NK-92 treated with Interleukin-12 subunit alpha and Interleukin-12 subunit beta, amount 100 ng/mL, for 24 hours (cell line): ENCODE measurements around the gene FAM117A.

Source experiments
- DNase-seq: peaks from one replicate; lab custom pipeline; 2025; lab: John Stamatoyannopoulos, UW

The FAM117A gene, protein sequence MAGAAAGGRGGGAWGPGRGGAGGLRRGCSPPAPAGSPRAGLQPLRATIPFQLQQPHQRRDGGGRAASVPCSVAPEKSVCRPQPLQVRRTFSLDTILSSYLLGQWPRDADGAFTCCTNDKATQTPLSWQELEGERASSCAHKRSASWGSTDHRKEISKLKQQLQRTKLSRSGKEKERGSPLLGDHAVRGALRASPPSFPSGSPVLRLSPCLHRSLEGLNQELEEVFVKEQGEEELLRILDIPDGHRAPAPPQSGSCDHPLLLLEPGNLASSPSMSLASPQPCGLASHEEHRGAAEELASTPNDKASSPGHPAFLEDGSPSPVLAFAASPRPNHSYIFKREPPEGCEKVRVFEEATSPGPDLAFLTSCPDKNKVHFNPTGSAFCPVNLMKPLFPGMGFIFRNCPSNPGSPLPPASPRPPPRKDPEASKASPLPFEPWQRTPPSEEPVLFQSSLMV

DNA sequence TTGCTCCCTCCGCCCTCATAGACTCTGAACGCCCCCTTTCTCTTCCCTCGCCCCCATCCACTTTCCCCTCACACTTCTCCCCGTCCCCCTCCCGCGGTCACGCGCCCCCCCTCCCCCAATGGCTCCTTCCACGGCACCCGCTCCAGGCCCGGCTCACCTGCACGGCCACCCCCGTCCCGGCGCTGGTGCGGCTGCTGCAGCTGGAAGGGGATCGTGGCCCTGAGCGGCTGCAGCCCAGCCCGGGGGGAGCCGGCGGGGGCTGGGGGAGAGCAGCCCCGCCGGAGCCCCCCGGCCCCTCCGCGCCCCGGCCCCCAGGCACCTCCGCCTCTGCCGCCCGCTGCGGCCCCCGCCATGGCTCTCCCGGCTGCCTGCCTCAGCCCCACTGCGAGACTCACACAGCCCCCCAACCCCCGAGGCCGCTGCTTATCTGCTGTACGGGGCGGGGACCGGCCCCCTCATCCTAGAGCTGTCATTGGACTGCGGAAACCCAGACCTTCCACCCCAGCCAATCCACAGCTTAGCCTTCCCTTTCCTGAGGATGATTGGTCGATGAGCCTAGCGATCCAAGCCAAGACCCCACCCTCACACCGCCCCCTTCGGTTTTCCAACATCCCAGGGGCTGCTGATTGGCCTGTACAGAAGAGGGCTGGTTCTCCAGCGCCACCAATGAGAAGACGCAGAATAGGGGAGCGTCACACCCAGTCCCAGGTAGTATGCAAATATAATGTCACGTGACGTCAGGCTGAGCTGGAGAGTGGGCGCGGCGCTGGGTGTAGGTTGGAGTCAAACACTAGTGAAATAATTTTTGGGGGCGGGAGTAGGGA, at the start of gene FAM117A:
Gene FAM117A, minus strand, starts transcription at position 397 of the 824 bp plus-strand sequence. Its CDS starts 44 bp downstream, at position 353.
- DNase-seq = peak; percentile 89

DNA sequence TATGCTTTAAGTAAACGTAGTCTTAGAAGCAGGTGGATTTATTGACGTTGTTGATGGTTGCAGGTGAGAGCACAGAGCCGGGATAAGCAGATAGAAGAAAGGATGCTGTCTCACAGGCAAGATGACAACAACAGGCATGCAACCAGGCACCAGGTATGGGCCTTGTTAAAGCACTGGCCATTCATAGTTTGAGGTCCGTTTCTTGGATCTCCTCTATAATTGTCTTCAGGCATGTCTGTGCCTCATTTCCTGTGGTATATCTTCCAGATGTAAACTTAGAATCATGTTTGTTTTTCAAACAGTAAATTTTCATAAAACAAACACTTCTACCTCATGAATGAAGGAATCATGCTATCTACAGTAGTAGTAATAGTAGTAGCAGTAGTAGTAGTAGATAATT, 45.1 kb upstream of the FAM117A start:
- DNase-seq = no peak

DNA sequence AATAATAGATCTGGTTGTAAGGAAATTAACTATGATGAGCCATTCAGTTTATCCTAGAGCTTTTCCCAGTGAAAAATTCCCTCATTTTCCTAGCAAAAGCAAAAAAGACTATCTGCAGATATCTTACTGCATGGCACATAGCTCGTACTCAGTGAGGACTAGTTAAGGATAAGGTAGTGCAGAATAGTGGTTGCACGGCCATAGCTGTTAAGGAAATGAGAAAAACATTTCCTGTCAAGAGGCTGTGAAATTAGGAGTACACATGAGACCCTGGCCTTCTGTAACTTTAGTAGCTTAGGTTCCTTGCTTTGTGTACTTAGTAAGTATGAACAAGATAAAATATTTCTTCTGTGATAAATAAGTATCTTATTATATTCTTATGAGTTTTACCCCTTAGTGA, 34.8 kb upstream of the FAM117A start:
- DNase-seq = no peak

DNA sequence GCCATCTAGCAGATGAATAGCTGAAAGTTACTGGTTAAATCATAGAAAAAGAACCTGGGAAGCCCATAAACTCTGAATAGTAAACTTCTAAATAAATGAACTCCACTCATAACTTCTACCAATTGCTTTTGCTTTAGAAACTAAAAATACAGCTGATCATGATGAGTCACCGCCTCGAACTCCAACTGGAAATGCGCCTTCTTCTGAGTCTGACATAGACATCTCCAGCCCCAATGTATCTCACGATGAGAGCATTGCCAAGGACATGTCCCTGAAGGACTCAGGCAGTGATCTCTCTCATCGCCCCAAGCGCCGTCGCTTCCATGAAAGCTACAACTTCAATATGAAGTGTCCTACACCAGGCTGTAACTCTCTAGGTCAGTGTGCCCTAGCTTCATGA, 34.3 kb upstream of the FAM117A start:
- no peak for DNase-seq

DNA sequence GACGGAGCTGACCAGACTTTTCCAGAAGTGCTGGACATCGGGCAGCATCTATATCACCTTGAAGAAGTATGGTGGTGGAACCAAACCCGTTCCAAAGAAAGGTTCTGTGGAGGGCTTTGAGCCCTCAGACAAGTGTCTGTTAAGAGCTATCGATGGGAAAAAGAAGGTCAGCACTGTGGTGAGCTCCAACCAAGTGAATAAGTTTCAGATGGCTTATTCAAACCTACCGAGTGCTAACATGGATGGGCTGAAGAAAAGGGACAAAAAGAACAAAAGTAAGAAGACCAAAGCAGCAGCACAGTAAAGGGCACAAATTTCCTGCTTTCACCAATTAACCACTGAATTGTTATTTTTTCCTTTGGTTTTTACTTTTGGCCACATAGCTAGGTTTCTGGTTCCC, 31.4 kb upstream of the FAM117A start:
- no peak for DNase-seq

DNA sequence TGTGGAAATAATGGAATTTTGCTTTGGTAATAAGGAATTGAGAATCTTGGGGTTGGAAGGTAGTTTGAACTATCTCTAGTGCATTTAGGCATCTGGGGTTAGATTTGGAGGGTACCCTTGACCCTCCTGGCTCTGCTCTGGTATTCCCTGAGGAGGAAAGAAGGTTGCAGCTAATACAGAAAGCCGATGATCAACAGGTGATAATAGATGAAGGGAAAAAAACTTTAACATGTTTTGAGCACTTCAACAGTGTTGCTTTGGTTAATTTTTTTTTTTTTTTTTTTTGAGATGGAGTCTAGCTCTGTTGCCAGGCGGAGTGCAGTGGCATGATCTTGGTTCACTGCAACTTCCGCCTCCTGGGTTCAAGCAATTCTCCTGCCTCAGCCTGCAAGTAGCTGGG, 29.4 kb upstream of the FAM117A start:
- DNase-seq = no peak

DNA sequence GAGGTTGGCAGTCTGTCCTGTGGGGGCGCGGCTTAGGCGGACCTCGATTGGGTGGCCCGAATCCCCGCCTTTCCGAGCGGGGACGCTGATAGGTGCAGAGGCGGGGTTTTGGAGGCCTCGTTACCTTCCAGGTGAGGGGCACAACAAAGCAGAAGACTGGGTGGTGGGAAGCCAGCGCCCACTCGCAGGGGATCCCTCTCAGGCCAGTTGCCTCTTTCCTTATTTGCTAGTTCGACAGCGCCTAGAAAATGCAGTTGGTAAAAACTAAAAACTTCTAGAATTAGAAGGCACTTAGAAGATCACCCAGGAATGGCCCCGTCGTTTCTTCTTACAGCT, 25.3 kb upstream of the FAM117A start:
- no peak for DNase-seq

DNA sequence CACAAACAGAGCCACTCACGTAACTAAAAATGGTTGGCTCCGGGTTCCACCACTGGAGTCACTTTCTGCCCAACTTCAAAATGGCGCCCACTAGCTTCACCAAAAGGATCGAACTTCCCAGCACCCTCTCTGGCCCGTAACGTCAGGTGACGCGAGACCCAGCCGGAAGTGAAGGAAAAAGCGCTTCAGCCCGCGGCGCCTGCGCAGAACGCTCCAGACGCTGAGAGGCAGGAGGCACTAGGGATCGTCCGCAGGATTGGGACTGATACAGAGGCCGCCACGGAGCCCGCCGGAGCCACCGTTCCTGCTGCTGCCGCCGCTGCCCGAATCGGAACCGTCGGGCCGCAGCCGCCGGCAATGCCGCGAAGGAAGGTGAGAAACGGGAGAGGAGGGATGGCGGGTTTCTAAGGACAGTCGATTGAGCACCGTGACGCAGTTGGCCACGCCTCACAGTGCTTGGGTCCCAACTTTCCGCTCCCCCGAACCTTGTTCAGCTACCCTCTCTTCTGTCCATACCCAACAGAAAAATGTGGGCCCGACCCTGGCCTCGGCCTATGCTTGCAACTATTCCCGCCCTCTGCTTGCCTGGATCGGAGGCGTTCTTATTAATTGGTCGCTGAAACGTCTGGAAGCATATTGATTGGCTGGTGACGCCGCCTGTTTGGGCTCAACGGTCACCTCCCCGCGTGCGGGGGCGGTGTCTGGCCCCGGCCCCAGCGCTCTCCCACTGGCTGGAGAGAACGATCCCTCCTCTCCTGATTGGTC, 24.7 kb upstream of the FAM117A start, which contains the start of gene KAT7:
Gene KAT7, plus strand, starts transcription at position 204 of the 765 bp plus-strand sequence. Its CDS starts 154 bp downstream, at position 358.
- DNase-seq = peak; percentile 99

DNA sequence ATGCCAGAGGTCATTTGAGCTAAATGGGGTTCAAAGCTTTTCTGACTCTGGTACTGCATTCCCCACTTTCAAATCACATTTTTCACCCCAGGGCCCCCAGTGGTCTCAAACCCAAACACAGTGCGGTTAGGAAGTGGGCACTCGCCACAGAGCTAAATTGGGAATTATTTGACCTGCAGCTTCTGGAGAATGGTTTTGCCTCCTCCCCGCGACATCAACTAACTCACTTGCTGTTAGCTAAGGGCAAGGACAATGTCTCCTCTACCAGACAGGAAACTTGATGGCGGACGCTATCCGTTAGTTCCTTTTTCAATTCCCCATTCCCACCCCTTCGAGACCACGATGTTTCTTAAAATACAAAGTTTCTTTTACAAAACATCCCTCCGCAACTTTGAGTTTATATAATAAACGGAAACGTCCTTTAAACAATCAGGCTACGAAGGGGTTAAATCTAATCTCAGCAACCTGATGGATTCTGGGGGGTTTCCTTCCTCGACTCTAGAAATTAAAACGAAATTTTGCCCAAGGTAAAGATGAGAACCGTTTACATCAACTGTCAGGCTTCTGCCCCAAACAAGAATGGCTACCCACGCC, 24.1 kb upstream of the FAM117A start:
- DNase-seq = no peak

DNA sequence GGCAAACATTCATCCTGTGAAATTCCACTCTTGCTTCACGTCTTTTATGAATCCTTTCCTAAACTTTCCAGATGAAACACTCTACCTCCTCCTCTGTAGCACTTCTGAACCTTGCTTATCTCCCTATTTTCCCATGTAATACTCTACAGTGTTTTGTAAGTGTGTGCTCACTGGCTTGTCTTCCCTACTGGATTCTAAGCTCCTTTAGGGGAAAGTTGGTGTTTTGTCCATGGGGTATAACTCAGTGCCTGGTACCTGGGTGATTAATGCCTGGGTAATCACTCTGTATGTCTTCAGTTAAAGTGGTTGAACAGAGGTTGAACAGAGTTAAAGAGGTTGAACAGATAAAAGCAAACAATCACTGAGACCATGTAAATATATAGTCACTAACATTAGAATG, 20.7 kb upstream of the FAM117A start:
- DNase-seq = no peak

DNA sequence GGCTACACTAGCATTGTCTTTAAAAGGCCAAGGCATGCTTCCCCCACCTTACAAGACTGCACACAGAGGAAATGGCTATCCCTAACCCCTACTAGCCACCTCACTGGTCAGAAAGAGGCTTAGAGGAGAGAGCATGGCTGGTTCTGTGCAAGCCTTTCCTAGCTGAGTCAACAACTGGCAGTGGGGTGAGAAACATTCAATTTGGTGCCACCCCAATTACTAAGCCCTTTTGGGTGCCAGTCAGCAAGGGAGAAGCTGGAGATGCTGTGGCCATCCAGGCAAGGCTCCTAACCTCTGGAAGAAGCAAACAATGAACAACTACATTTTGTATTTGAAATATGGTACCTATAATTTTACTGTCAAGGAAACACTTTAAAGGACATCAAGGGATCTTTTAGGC, 19.9 kb upstream of the FAM117A start:
- no peak for DNase-seq

DNA sequence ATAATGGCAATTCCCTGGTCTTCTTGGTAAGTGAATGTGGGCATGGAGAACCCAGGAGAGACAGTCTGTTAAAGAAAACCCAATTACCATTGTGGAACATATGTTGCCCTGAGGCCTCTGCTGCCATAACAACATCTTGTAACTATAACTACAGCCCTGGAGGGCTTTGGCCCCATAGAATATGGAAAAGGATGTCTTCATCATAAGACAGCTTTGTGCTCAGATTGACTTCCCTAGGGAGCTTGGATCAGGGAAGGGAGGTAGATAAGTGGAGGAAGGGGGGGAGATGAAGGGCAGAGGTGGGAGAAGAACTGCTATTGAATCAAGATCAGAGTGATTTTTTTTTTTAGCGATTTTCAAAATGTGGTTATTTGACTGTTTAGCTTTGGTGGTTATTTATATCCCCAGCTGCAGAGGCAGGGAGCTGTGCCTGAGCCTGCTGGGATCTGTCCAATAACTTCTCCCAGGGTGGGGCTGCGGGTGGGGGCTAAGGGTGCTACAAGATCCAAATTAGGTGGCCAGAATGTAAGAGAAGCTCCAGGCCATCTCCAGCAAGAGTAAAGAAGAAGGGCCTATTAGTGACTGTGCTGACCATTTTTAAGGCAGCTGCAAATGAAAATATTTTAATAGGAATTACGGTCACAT, 19.3 kb upstream of the FAM117A start:
- DNase-seq = no peak

DNA sequence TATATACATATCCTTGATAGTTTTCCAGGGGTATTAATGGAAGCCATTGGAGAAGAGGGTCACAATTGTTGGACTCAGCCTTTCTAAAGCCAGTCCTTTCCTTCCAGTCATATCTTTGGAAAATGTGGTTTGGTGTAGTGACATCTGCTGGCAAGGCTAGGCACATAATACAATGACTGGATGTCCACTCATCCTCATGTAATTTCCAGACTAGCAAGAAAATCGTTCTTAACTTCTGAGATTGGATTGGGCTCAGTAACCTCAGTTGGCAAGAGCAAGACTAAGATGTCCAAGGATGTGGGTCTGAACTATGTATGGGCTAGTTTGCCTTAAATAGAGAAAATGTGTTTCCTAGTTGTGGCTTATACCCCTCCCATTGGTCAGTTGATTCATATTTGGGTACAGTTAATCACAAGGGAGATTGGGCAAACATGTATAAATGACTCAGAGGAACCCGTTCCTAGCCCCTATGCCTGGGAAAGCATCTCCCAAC, 15.9 kb upstream of the FAM117A start:
- DNase-seq = no peak

DNA sequence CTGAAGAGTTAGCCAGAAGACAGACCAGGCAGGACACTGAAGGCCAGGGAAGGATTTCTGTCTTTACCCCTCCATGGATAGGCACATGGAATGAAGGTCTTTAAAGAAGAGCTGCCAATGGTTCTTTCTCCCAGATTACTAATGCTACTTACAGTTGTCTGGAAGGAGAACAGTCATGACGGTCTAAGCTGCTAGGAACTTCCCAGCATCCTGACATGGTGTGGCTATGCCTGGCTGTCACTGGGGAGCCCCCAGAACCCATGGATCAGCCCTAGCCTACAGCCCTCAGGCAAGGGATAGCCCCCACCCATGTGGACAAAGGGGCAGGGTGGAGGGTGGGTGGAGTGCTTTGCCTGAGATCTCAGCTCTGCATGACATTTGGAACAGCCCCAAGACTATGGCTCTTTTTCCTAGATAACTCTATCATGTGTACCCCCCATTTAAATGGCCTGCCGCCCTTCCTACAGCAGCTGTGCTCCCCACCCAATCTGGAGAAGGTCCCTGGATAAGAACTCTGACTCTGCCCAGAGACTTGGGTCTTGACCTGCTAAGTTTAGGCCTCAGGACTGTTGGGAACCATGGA, 15.3 kb upstream of the FAM117A start:
- DNase-seq = no peak

DNA sequence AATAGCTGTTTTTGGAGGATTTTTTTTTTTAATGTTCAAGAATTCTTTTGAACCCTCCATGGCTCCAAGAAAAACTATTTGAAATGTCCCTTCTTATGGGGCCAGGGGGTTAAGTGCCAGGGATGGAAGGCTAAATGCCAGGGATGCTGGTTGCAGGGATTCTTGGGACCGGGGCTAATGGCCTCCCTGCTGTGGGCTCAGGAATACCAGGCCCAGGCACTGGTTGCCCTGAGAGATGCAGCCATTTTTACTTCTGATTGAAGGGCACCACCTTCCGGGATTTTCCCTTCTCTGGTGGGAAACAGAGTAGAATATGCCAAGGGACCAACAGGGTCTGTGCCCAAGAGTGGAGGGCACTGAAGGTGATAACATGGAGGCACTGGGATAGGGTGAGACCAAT, 13.6 kb upstream of the FAM117A start:
- DNase-seq = no peak

DNA sequence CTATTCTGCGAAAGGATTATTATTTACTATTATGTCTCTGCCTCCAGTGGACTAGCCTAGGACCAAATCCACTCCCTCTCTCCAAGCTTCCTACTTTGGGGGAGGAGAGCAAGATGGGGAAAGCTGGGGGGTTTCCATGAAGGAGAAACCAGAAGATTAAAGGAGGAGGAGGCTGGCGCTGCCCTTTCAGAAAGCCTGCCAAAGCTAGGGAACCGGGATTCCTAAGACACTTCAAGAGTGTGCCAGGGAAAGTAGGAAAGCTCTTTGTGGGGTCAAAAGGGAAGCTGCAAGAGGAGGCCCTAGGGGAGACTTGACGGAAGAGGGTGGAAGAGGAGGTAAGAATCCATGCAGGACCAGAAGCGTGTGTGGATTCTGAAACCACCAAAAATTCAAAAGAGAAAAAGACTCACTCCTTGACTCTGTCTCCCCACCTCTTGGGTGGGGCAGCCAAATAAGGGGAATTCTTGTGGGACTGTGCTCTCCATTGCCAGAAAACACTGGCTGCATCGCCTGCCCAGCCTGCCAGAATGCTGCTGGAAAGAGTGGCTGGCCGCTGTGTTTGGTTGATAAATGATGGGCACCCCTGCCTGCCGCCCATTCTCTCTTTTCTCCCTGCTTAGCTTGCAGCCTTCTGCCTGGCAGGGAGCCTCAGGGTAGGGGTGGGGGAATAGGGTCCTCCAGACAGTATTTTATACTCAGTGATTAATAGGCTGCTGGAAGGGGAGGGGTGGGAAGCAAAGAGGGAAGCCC, 12.8 kb upstream of the FAM117A start:
- DNase-seq = no peak

DNA sequence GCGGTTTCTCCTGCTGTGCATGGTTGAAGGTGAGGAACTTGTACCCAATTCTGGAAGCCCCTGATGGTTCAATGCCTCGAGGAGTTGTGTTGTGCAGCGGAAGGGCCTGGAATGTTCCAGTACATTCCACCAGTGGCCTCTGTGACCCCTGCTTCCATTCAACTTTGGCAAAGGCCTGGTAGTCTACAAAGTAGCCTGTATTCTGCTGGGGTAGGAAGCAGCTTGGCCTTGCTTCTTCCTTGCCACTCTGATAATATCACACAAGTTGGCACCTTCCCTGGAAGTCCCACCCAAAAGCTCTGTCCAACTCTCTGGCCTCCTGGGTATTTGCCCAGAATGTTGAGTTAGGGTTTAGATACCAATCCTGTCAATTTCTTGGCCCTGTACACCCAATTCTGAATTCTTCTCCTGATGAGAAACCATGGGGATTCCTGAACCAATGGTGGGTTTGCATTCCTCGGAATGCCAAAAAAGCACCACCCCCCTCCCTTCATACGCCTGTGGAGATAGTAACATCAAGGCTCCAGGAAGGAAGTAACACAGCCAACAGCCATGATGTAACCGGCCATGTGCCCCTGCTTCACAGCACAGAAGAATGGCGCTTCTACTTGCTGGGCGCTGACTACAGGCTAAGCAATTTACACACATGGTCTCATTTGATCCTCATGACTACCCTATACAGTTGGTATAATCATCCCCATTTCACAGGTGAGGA, 11.8 kb upstream of the FAM117A start:
- no peak for DNase-seq

DNA sequence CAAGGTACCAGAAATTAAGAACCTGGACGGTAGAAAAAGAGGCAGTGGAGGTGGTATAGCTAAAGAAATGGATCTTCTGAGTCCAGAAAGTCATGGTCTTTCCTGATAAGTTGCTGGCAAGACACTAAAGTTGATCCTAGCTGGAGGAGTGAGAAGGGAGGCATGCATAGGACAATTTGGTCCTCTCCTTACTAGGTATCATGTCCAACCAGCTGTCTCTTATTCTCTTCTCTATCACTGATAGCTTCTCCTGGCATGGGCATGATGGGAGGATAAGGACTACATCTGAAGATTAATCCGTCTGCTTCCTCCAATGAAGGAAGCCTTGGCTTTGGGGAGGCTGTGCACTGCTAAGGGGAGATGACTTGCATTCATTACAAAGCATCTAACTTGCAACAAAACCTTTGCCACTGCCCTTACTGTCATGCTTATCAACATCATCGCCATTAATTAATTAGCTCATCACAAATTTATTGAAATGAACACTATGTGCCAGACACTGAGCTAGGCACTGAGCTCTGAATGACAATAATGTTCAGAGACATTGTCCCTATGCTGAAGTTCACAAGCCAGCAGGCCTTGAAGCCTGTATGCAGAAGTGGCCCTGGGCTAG, 3.1 kb upstream of the FAM117A start:
- DNase-seq = no peak

DNA sequence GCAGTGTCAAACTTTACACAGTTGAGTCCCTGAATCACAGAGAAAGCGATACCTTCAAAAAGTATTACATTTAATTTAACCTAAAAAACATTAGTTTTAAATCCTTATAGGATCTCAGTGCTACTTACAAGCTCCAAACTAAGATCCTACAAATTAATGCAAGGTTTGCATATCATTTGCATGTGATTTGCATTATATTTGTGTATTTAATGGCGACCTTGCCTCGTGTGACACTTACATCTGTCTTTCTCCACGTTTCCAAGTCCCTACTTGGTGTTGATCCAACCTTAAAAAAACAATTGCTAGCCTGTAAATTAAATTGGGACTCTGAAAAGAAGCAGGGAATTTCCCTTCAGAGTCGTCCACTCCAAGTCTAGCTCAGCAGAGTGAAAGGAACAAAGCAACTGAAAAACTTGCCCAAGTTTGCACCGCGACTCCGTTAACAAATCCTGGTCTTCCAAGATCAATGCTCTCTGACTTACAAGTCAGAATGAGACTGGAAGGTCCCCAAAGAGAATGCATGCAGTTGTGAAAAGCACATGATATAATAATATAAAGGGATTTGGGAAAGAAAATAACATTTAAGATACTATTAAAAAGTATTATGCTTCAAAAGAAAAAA, 739 bp upstream of the FAM117A start:
- DNase-seq = no peak
